GM18873 (cell line): ENCODE data around the gene IFT52.
"Not testable (repeated sequence)": the region's sequence is repeated elsewhere in the genome, so short reads cannot be mapped to it uniquely, and the experiment has no call there.

Experiments
- ATAC-seq: cut with Tn5 transposase; IDR thresholded peaks from one replicate; pipeline ENCODE4 v1.9.1; 2021; ENCODE audit warnings: mild to moderate bottlenecking, moderate library complexity, moderate number of reproducible peaks; ENCODE audit not compliant: unreplicated experiment, low FRiP score

The IFT52 gene

DNA sequence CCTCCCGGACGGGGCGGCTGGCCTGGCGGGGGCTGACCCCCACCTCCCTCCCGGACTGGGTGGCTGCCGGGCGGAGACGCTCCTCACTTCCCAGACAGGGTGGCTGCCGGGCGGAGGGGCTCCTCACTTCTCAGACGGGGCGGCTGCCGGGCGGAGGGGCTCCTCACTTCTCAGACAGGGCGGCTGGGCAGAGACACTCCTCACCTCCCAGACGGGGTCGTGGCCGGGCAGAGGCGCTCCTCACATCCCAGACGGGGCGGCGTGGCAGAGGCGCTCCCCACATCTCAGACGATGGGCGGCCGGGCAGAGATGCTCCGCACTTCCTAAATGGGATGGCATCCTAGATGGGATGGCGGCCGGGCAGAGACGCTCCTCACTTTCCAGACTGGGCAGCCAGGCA is 16.5 kb downstream of the IFT52 start:
- not testable (repeated sequence) for ATAC-seq

DNA sequence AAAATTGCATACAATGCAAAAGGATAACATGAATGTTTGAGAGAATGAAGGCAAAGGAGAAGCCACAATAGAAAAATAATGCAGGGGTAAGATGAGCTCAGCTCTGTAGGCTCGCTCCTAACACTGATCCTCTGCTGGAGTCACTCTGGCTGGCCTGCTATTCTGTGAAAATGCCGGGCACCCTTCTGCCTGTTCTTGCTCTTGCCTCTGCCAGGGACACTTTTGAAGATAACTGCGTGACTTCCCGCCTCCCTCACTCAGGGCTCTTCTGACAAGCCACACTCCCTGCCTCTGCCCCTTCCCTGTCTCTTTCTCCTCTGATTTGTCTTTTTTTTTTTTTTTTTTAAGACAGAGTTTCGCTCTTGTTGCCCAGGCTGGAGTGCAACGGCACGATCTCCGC is 40.9 kb downstream of the IFT52 start:
- ATAC-seq, result no peak

DNA sequence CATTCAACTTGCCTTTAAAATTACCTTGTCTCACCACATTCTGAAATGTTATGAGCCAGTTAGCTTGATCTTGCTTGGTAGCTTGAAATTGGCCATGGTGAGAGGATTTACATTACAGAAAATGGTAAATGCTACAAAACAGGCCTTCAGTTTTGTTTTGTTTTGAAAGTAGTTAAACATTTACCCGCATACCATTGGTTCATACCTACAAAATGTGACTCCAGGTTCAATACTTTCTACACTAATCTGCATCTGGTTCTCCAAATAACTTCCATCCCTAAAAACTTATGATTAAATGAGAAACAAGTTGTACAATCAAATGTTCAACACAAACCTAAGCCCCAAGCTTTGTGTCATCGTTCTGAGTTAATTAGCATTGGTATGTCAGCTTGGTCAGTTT is 45.7 kb downstream of the IFT52 start:
- ATAC-seq, result no peak

DNA sequence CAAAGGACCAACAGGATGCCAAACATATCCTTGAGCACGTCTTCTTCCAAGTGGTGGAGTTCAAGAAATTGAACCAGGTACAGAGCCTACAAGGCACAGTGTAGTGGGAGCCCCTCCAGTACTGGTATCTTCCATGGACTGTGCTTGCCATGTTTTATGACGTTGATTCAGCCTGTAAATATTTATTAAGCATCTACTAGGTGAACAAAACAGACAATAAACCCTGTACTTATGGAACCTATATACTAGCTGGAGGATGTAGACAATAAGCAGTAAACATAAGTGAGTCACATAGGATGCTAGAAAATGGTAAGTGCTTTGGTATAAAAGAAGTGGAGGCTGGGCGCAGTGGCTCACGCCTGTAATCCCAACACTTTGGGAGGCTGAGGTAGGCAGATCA is 51.8 kb downstream of the IFT52 start:
- no peak for ATAC-seq

DNA sequence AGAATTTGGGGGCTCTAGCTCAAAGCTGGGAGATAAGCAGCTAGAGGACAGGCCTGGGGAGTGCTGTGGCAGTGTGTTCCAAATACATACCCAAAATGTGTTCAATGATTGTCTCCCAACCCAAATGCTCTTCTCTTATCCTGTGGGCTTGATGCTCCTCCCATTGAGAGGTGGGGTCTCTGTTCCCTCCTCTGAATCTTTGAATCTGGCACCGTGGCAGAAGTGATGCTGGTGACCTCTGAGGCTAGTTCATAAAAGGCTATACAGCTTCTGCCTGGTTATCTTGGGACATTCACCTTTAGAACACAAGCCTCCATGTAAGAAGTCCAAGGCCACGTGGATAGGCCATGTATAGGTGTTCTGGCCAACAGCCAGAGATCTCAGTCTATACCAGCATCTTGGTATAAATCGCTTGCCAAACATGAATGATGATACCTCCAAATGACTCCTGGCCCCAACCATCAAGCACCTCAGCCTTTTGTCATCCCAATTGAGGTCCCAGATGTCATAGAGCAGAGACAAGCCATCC is 60.3 kb downstream of the IFT52 start:
- no peak for ATAC-seq

DNA sequence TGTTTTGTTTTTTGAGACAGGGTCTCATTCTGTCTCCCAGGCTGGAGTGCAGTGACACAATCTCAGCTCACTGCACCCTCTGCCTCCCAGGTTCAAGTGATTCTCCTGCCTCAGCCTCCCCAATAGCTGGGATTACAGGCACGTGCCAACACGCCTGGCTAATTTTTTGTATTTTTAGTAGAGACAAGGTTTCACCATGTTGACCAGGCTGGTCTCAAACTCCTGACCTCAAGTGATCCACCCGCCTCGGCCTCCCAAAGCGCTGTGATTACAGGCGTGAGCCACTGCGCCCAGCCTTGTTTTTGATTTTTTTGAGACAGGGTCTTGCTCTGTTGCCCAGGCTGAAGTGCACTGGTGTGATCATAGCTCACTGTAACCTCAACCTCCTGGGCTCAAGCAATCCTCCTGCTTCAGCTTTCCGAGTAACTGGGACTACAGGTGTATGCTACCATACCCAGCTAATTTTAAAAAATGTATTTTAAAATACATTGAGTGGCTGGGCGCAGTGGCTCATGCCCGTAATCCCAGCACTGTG is 61.0 kb downstream of the IFT52 start:
- not testable (repeated sequence) for ATAC-seq

DNA sequence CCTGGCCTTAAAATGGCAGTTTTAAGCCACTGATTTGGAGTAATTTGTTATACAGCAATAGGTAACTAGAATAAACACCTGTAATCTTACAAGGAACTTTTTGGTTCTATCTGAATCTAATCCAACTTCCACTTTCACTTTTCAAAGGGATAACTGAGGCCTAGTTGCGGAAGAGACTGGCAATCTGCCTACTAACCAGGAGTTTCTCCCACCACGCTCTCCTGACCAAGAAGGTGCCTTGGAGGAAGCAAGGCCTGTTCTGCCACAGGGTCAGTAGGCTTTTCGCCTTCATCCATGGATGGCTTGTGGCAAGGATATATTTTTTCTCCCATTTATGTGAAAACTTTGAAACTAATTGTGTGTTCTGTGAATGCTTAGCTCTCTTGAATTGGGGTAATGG is 63.2 kb downstream of the IFT52 start:
- ATAC-seq, result no peak

DNA sequence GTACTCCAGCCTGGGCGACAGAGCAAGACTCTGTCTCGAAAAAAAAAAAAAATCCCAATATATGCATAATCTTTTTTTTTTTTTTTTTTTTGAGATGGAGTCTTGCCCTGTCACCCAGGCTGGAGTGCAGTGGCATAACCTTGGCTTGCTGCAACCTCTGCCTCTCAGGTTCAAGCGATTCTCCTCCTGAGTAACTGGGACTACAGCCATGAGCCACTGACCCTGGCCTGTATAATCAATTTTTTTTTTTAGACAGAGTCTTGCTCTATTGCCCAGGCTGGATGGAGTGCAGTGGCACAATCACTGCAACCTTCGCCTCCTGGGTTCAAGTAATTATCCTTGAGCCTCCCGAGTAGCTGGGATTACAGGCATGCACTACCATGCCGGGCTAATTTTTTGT is 64.4 kb downstream of the IFT52 start:
- not testable (repeated sequence) for ATAC-seq

DNA sequence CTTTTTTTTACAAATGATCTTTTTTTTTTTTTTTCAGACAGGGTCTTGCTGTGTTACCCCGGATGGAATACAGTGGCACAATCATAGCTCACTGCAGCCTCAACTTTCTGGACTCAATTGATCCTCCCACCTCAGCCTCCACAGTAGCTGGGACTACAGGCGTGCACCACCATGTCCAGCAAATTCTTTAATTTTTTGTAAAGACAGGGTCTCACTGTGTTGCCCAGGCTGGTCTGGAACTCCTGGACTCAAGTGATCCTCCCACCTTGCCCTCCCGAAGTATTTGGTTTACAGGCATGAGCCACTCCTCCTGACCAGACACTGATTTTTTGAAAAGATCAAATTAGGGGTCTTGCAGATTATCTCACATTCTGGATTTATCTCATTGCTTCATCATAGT is 65.2 kb downstream of the IFT52 start:
- ATAC-seq, result no peak

DNA sequence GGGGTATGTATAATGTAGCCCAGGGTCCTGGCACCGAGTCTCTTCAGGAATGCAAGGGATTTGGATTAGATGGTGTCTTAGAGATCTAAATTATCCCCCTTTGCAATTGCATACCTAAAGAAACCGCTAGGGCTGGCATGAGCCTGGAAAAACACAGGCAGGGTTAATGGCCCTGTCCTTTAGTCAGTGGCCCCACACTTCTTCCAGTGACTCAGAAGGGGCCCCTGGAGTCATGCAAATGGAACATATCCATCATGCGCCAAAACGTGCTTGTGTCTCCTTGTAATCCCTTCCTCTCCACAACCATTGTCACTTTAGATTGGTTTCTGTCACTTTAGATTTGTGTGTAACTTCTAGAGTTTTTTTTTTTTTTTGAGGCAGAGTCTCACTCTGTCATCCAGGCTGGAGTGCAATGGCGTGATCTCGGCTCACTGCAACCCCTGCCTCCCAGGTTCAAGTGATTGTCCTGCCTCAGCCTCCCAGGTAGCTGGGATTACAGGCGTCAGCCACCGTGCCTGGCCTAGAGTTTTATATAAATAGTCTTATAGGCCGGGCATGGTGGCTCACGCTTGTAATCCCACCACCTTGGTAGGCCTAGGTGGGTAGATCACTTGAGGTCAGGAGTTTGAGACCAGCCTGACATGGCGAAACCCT is 67.5 kb downstream of the IFT52 start:
- no peak for ATAC-seq

DNA sequence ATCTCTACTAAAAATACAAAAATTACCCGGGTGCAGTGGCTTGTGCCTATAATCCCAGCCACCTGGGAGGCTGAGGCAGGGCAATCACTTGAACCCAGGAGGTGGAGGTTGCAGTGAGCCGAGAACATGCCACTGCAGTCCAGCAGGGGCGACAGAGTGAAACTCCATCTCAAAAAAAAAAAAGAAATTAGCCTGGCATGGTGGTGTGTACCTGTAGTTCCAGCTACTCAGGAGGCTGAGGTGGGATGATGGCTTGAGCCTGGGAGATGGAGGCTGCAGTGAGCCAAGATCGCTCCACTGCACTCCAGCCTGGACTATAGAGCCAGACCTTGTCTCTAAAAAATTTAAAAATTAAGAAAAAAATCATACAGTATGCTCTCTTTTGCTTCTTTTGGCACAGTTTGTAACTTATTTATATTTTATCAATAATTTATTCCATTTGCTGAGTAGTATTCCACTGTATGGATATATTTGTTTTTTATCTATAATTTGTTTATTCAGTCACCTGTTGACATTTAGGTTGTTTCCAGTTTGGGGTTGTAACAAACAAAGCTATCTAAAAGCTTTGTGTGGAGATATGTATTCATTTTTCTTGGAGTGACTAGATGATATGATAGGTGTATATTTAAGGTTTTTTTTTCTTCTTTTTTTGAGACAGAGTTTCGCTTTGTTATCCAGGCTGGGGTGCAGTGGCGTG is 68.1 kb downstream of the IFT52 start:
- ATAC-seq, result no peak

DNA sequence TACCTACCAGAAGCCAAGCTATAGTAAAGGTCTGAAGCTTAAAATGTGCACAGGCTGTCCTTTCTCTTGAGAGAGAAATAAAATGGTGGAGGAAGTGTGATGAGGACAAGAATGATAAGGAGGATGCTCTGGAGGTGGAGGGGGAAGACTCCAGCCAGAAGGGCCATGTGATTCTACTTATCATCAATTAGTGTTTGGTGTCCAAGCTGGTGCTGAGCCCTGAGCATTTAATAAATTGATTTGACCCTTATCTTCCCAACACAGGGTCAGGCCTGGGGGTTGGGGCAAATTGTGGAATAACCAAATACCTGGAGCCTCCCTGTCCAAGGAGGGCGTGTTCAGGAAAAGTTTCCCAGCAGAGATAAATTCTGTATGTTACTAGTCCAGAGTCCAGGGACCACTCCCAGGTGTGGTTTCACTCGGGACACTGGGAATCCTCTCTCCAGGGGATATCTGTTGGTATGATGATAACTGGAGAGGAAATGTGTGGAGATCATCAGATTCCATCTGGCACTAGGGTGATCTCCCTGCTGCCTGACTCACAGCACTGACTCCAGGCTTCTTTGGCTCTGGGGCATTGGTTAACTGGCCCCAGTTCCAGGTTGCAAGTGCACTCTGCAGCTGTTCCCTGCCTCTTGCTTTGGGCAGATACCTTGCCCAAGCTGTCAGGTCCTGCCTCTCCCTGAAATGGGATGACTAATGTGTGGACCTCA is 72.4 kb downstream of the IFT52 start:
- no peak for ATAC-seq

DNA sequence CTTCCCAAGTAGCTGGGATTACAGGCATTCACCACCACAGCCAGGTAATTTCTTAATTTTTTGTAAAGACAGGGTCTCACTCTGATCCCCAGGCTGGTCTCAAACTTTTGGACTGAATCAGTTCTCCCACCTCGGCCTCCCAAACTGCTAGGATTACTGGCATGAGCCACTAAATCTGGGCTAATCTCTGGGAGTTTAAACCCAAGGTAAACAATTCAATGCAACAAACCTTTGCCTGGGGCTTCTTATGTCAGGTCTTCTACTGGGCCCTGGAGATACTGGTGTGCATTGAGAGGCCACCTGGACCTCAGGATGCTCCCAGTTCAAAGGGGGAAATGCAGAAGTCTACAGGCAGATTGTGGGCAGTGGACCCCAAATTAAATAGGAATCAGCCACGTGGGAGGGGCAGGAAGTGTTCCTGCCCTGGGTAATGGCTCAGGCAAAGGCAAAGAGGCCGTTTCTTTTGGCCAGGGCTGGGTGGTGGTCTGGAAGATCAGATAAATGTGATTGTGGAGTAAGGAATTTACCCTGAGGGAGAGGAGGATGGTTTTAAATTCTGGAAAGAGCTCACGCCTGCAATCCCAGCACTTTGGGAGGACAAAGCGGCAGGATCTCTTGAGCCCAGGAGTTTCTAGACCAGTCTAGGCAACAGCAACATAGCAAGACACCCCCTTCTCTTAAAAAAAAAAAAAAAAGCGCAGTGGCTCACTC is 74.9 kb downstream of the IFT52 start:
- ATAC-seq, result no peak

DNA sequence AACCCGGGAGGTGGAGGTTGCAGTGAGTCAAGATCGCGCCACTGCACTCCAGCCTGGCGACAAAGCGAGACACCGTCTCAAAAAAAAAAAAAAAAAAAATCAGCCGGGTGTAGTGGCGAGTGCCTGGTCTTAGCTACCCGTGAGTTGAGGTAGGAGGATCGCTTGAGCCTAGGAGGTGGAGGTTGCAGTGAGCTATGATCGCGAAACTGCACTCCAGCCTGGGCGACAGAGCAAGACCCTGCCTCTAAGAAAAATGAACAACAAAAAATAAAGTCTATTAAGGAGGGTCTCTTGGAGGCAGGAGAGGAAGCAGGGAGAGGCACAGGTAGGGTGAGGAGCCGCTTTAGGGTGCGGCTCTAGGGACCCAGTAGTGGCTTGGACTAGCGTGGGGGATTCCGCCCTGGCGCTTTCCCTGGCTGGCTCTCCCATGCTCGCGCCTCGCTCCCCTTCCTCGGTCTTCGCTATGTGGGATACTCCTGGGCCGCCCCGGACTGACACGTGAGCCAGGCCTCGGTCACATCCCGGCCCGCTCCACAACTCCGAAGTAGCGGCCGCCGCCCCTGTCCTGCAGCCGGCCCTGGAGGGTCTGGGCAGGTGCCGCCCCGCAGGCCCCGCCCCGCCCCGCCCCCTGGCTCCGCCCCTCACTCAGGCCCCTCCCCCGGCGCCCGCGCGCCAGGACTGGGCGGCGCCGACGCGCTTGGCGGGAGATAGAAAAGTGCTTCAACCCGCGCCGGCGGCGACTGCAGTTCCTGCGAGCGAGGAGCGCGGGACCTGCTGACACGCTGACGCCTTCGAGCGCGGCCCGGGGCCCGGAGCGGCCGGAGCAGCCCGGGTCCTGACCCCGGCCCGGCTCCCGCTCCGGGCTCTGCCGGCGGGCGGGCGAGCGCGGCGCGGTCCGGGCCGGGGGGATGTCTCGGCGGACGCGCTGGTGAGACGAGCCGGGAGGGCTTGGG is 75.9 kb downstream of the IFT52 start, which contains the start of gene MYBL2:
TSS of gene MYBL2 (plus strand) at position 739 of the 953 bp plus-strand sequence. CDS start at position 909, 170 bp downstream.
- ATAC-seq, result peak; percentile 54

DNA sequence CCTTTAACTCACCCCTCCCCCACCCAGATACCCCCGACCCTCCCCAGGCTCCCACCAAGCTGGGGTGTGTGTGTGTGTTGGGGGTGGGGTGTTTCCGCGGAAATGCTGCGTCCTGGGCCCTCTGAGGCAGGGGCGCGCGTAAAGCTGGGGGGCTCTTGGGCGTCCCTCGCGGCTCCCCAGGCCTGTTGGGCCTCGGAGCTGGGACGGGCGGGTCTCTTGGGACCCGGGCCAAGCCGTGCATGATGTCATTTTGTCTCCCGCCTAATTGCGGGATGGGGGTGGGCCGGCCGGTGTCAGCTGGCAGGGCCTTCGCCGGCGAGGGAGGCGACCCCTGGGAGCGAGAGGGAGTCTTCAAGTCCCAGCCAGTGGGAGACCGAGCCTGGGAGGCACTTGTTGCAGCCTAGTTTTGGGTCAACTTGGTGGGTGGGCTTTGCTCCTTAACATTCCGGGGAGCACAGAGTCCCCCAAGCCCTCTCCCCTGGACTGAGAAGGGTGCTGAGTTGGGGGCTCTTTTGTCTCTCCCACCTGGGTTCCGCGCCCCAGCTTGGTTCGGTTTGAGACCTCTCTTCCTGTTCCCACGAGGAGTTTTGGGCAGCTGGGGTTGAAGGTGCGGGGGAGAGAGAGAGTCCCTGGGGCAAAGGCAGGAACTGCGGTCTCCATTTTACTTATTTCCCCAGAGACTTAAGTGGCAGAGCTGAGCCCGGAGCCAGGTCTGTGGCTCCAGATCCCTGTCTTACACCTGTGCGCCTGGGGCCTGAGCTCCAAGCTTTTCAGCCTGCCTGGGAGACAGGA is 76.8 kb downstream of the IFT52 start:
- no peak for ATAC-seq

DNA sequence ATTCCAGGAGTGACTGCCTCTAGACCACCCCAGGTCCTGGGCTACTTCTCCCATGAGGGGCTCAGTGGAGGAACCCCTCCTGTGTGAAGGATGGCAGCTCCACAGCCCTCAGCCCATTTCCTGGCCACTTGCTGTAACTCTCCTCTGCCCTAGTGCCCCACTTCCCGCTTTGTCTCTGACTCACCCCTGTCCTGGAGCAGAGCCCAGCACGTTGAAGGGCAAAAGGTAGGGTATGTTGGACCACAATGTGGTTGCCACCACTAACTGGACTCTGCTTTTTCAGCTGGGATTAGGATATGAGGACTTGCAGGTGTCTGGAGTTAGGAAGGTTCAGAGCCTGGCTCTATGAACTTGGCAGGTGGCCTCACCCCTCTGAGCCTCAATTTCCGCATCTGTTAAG is 78.6 kb downstream of the IFT52 start:
- no peak for ATAC-seq

DNA sequence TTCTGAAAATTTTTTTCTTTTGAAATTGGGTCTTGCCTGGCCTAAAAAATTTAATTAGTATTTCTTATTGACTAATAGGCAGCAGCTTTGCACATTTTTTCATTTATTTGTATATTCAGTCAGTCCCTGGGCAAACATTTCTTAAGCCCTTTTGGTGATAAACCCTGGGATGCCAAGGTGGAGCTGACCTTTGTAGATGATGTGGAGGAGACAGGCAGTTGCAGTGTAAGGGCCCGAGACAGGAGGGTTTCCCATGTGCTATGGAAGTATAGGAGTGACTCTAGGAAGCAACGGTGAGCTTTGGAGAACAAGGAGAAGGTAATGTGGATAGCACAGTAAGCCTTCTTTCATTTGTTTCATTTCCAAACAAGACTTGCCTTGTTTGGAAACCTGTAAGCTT is 79.7 kb downstream of the IFT52 start:
- no peak for ATAC-seq

DNA sequence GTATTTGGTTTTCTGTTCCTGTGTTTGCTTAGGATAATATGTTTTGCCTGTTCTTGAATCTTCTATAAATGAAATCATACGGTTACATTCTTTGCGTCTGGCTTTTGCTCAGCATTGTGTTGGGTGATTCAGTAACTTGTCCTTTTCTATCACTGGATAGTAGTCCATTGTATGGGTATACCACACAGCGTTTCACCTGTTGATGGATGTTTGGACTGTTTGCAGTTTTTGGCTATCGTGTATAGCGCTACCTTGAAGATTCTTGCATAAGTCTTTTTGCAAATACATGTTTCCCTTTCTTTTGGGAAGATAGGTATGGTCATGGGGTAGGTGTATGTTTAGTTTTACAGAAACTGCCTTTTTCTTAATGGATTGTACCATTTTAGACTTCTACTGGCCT is 85.6 kb downstream of the IFT52 start:
- ATAC-seq, result no peak

DNA sequence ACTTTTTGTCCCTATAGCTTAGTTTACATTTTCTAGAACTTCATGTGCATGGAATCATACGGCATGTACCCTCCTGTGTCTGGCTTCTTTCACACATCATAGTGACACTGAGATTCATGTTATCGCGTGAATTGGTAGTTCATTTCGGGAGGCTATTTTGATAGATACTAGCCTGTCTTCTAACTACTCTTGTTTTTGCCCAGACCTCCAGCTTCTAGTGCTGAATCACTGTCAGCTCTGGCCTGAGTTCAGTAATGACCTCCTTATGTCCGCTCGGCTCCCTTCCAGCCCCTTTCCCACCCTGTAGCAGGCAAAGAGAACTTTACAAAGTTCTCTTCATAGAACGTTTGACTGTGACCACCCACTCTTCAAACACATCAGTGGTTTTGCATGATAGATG is 90.2 kb downstream of the IFT52 start:
- no peak for ATAC-seq
